ENCODE measurements around the gene LHPP.

DNA sequence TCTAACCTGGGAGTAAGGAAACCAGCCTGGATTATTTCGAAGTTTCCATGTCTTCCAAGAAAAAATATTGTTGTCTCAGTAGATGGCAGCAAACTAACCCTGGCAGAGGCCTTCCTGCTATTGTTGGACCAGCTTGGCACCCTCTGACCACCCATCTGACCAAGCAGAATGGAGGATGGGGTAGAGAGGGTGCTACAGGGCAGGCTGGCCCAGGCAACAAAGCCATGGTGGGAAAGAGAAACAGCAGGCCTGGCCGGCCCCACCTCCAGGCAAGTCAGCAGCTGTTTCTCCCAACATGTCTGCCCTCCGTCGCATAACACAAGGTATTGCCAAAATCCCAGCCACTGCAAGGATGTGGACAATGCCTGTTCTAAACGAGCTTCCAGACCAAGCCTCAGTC lies 187.6 kb downstream of the LHPP start:
- TF ChIP-seq POLR2A (IDR thresholded peaks at IDR 0.05; ENCODE audit: low read depth, low read length) (no peak), TAF1 (IDR thresholded peaks at IDR 0.05; ENCODE audit: borderline replicate concordance, low read depth, low read length) (no peak), POLR2AphosphoS5 (IDR thresholded peaks at IDR 0.05; ENCODE audit: low read depth, low read length) (no peak)

Data from GM12892 (cell line).